T47D (cell line): ENCODE measurements around the gene RORB.
A peak's percentile ranks its signal among the peaks of the same experiment; 100 is the strongest.
"Not testable (repeated sequence)": the region's sequence is repeated elsewhere in the genome, so short reads cannot be mapped to it uniquely, and the experiment has no call there.

Experiments used
- DNase-seq, 2 experiments: peaks; one replicate each; pipeline versions ENCODE4 v3.0.0 to v3.0.0-alpha.2; 2011 to 2012; ENCODE audit warnings: low read depth in 1 of 2, low spot score in 1 of 2
- JUND ChIP-seq: IDR thresholded peaks from 2 replicates; pipeline ENCODE4 v1.6.1; 2012; ENCODE audit warnings: low read depth
- in situ Hi-C: cut with HindIII; loops from 2 replicates; pipeline ENCODE4 v1.10.0; 2016; ENCODE audit warnings: low sequenced_read_pairs, low pct_unique_long_range_greater_than_20kb

The RORB gene

DNA sequence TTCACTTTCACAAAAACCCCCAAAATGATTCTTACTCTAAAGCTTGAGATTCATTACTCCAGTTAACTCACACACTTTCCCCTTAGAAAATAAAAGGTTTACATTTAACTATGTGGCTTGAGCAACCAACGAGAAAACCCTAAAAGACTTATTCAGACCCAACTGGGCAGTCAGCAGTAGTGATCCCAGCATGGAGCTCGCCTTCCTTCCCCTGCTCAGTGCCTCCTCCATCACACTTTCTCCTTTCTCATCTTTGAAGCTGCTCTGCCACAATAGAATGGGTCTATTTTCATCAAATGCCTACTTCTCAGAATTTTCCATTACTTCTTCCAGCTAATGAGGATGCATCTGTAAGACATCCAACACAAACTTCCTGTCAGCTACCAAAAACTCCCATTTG lies 29.1 kb downstream of the RORB start:
- no peak for TF ChIP-seq JUND
- no peak for DNase-seq
- in situ Hi-C loops, result no loop called here

DNA sequence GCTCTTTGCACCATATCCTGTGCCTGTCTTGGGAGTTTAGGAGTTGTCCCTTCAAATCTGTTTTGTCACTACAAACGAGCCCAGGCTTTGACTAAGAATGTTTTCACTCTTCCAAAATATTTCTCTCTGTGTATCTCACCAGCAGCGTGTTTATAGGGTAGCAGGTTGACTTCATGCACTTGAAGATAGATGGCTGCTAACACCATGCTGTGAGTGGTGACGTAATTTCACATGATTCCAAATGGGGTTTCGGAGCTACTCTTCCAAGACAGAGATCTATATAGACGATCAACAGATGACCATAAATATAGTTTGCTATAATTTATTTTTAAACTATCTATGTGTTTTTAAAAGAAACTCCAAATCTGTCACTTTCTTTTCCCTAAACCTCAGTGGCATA lies 30.6 kb downstream of the RORB start:
- DNase-seq, result no peak
- no peak for TF ChIP-seq JUND
- in situ Hi-C loops, result no loop called here

DNA sequence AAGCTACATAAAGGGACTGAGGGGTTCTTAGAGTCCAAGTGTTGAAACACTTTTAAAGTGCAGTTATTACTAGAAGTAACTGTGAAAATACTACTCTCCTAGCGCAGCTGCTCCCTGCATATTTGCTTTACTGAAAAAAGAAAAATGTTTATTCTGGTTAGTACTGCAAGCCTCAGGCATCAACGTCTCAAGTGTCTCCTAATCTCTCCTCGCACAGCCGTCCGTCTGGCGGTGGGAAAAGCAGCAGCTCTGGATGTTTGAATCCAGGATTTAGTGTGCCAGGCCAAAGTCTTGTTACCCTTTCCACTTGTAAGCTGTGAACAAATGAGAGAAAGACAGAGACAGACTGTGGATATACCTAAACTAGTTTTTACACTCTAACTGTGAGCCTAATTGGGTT lies 31.1 kb downstream of the RORB start:
- in situ Hi-C loops, result no loop called here
- no peak for TF ChIP-seq JUND
- peak in 1 of 2 experiments; percentile 70 for DNase-seq

DNA sequence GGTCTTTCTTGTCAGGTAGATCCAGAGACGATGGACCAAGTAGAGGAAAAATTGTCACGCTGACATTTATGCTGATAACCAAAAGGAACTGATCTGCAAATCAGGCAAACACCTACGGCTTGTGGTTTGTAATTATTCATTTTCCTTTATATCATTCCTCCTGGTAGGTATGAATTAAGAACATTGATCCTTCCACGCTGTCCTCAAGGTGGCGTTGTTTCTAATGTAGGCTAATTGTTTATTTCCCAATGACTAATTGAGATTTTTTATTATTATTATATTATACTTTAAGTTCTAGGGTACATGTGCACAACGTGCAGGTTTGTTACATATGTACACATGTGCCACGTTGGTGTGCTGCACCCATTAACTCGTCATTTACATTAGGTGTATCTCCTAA lies 33.3 kb downstream of the RORB start:
- DNase-seq, result peak in 1 of 2 experiments; percentile 18
- in situ Hi-C loops, result not testable (repeated sequence)

DNA sequence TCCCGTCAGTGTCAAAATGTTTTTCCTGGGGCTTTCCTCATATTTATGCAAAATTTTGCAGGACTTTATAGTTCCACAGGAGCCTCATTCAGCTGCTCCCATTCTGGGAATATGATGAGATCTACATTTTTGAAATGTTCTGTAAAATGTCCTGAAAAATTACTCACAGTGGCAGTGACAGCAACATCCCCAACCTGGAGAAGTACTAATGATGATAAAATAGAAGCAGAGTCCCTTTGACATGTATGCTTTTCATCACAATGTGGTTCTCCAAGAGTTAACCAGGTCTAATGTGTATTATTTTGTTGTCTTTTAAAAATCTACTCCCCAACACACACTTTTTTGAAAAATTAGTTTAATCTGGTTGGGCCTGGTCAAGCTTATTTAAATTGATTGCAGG lies 36.1 kb downstream of the RORB start:
- DNase-seq, result no peak
- TF ChIP-seq JUND, result no peak
- in situ Hi-C loops, result no loop called here

DNA sequence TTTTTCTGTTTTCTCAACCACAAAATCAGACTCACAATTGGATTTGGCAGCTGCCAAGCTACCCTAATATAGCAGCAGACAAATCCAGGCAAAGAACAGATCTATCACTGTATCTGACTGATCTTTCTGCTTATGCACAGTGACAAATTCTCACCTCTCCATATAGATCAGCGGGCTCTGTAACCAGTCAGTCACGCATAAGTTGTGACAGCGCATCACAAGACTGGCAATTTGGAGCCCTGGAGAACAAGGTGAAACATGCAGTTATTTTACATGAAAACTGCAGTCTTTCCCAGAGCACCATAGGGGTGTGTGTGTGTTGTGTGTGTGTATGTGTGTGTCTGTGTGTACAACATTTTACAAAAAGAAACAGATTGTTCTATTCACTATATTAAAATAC lies 37.7 kb downstream of the RORB start:
- DNase-seq, result no peak
- no peak for TF ChIP-seq JUND
- in situ Hi-C loops, result no loop called here

DNA sequence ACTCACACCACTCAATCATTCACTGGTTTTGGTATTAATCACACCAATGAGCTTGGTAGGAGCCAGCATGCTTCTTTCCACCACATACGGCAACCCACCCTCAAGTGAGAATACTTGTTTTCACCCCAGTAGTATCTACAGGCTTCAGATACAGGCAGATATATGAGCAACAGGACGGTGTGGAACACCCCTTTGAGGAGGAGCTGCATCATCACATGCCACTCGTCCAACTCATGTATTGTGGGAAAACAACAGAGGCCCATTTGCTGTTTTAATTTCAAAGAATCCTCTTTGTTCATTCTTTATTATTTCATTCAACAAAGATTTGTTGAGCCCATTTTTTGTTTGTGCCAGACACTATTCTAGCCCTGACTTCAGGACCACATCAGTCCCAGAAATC lies 46.0 kb downstream of the RORB start:
- in situ Hi-C loops, result no loop called here
- TF ChIP-seq JUND, result no peak
- no peak for DNase-seq

DNA sequence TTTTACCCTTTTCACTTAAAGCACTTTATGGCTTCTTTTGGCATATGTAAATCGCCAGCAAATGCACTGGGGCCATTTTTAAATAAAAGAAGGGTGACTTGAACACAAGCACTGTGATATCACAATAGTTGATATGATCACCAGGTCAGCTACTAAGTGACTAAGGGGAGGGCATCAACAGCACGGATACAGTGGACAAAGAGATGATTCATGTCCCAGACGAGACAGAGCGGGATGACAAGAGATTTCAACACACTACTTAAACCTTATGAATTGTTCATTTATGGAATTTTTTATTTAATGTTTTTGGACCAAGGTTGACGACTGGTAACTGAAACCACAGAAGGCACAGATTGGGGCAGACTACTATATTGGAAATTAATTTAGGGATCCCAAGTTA lies 54.1 kb downstream of the RORB start:
- TF ChIP-seq JUND, result no peak
- no peak for DNase-seq
- in situ Hi-C loops, result no loop called here

DNA sequence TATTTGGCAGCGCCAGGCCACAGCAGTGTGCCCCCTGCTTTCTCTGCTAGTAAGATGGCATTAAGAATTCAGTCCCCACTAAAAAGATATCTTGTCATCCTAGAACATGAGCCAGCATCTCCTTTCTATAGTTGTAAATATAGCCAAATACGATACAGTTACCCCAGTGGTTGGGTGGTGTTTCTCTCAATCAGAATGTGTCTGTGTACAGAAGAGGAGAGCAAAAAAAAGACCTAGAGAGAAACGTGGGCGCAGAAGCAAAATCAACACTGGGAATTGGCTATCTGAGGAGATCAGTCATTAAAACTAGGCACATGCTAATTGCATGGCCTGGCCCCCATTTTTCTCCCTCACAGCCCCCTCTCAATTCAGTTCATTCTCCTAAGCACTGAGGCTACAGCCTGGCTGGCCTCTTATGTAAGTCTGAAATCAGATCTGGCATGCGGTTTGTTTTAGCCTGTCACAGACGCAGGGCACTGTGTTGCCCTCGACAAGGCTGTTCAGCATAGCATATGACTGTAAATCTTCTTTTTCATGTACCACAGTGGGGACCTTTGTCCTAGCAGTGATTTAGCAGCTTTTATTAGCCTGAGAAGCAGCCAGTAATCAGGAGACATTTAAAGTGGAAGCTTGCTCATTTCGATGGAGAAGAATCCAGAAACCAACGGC lies 57.8 kb downstream of the RORB start:
- no peak for TF ChIP-seq JUND
- DNase-seq, result peak; percentile 13 to 14
- in situ Hi-C loops, result no loop called here

DNA sequence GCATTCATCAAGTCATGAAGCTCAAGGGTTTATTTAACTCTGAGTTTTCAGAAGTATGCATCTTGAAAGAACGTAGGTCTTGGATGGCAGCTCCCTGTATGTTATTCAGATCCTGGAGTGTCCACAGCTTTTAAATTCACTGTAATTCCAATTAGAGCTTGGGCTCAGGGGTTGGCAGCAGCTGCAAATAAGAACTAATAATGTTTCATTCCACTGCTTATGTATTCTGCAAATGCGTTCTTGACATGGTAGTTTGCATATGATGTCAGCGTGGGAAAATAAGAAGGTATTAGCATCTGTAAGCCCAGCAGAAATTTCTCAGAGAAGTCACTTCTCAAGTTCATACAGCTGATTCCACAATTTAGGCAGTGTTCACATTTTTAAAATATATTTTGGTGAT lies 58.4 kb downstream of the RORB start:
- no peak for DNase-seq
- no peak for TF ChIP-seq JUND
- in situ Hi-C loops, result no loop called here

DNA sequence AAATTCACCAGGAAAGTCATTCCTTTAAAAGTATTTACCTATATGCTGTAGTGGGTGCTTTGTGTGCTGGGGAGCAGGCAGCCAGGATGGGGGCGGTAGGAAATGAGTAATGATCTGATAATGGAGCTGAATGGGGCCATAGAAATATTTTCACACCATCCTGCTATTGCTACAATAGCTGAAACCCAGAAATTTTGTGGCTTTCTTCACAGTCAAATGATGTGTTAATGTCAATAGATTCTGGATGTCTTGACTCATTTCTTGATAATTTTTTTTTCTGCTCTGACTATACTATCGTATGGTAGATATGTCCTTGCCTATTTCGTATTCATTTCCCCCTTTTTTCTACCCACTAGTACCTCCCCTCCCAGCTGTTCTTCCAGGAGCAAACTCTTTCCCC lies 59.5 kb downstream of the RORB start:
- in situ Hi-C loops, result no loop called here
- TF ChIP-seq JUND, result no peak
- no peak for DNase-seq

DNA sequence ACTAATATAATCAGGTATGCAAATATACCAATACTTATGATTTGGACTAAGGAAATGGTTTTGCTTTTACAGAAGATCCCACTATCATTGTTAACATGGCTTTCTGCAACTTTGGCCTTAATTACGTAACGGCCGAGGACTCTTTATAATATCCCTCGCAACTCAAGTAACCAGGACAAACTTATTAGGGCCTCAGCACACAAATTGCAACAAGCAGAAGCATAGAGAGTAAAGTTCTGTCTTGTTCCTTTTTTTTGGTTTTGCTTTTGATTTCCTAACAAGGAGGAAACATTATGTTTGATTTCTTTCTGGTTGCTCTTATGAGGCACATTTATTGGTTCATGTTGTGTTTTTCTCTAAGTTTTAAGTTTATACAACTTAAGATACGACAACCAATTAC lies 60.4 kb downstream of the RORB start:
- no peak for TF ChIP-seq JUND
- in situ Hi-C loops, result no loop called here
- no peak for DNase-seq

DNA sequence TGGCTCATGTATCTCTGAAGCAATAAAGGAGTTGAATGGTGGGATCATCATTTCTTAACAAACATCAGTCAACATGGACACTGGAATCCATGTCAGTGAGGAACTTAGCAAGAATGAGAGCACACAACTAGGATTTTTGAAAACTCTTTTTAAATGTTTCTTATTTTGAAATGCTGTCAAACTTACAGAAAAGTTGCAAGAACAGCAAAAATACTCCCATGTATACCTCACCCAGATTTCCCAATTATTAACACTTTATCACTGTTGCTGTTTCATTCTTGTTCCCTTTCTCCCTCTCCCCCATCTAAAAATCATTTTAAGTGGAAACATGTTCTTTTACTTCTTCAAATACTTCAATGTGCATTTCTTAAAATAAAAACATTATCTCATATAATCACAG lies 65.5 kb downstream of the RORB start:
- in situ Hi-C loops, result no loop called here
- DNase-seq, result no peak
- TF ChIP-seq JUND, result no peak

DNA sequence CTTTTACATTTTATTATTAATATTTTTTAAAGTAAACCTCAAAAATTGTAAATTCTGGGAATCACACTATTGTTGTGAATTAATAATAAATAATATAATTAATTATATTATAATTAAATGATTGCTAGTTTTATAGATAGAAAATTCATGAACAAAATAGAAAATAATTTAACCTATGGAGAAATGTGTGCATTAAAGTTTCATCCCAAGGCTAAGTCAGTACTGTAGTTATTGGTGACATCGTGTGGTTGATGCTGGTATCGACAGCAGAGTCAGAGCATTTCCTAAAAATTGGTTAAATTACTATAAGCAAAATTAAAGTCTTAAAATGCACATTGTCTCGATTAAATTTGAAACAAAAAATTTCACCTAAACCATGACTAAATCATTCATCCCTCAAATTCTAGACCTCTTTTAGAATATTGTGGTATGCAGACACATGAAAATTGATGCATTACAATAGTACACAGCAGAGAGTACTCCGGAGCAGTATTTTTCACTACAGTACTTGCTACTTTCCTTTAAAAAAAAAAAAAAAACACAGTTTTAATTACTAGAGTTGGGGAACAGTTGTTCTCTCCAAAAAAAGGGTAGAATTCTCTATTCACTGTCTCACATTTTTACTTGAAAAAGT lies 73.9 kb downstream of the RORB start:
- peak; percentile 33 to 69 for DNase-seq
- in situ Hi-C loops, result no loop called here
- TF ChIP-seq JUND, result no peak
